ENCODE measurements around the gene SLC24A3.

DNA sequence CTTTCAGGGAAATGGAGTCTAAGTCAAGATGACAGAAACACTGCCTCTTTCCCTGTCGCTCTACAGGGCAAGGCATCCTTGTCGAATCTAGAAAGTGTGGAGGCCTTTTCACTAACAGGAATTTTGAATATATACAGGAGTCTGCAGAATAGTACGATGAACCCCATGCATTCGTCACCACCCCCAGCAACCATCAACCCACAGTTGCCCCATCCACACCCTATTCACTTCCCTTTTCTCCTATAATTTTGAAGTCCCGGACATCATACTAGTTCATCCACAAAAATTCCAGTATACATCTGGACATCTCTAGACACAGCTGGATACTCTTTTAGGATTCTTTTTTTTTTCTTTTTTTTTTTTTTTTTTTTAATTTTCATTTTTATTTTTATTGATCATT, 464.9 kb downstream of the SLC24A3 start:
- TF ChIP-seq, protein P1, sequence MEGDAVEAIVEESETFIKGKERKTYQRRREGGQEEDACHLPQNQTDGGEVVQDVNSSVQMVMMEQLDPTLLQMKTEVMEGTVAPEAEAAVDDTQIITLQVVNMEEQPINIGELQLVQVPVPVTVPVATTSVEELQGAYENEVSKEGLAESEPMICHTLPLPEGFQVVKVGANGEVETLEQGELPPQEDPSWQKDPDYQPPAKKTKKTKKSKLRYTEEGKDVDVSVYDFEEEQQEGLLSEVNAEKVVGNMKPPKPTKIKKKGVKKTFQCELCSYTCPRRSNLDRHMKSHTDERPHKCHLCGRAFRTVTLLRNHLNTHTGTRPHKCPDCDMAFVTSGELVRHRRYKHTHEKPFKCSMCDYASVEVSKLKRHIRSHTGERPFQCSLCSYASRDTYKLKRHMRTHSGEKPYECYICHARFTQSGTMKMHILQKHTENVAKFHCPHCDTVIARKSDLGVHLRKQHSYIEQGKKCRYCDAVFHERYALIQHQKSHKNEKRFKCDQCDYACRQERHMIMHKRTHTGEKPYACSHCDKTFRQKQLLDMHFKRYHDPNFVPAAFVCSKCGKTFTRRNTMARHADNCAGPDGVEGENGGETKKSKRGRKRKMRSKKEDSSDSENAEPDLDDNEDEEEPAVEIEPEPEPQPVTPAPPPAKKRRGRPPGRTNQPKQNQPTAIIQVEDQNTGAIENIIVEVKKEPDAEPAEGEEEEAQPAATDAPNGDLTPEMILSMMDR (optimal IDR thresholded peaks at IDR 0.05 in 1 of 3, IDR thresholded peaks at IDR 0.05 in 1 of 3, conservative IDR thresholded peaks at IDR 0.05 in 1 of 3; ENCODE audit: extremely low read depth in 1 of 3, insufficient read depth in 2 of 3, low read length in 3 of 3) = no peak
- no peak for TF ChIP-seq EZH2 (IDR thresholded peaks at IDR 0.05; ENCODE audit: low read length)
